Keratinocyte (primary cell): ENCODE data around the gene ANKRD44. TPM values are rescaled to one million over a fixed set of nuclear protein-coding genes. Genes with fewer than 3 reads are reported as not detected.

Experiments used
- DNase-seq: peaks from one replicate; pipeline ENCODE4 v3.0.0-alpha.2; 2011; ENCODE audit warnings: low read depth, missing footprints, low spot score
- FAIRE-seq: peaks from 2 replicates; lab custom pipeline; 2011; peaks lifted over from hg19 to GRCh38; lab: Jason Lieb, UNC
- H2AFZ ChIP-seq: 2 replicates; pipeline ENCODE4 v1.6.0; 2012; ENCODE audit warnings: low read length, control low read depth, inconsistent platforms; ENCODE audit not compliant: control insufficient read depth
- H3K27ac ChIP-seq: 2 replicates; pipeline ENCODE4 v1.5.1; 2011; ENCODE audit warnings: low read length; ENCODE audit not compliant: control insufficient read depth, insufficient read depth
- H3K27me3 ChIP-seq: 3 replicates; pipeline ENCODE4 v1.6.0; 2011; ENCODE audit warnings: low read length; ENCODE audit not compliant: control insufficient read depth, insufficient read depth; ENCODE audit errors: extremely low read depth
- H3K36me3 ChIP-seq, 2 experiments: 2 replicates in 1 of 2; 3 replicates in 1 of 2; pipeline ENCODE4 v1.5.1; 2011; ENCODE audit warnings: low read length in 2 of 2, mild to moderate bottlenecking in 1 of 2; ENCODE audit not compliant: control insufficient read depth in 2 of 2, insufficient read depth in 2 of 2; ENCODE audit errors: extremely low read depth in 1 of 2
- H3K4me1 ChIP-seq: 3 replicates; pipeline ENCODE4 v1.5.1; 2011; ENCODE audit warnings: low read length; ENCODE audit not compliant: control insufficient read depth, insufficient read depth; ENCODE audit errors: extremely low read depth
- H3K4me2 ChIP-seq: 3 replicates; pipeline ENCODE4 v1.6.0; 2011; ENCODE audit warnings: low read depth, low read length; ENCODE audit not compliant: control insufficient read depth, insufficient read depth; ENCODE audit errors: extremely low read depth
- H3K4me3 ChIP-seq, 3 experiments: fragments of 200-600 bp in 1 of 3; sonication (generic) in 1 of 3; 2 replicates in 2 of 3; 3 replicates in 1 of 3; pipeline ENCODE4 v1.5.1; 2011 to 2016; ENCODE audit warnings: low read length in 3 of 3, mild to moderate bottlenecking in 3 of 3, control low read depth in 2 of 3, inconsistent platforms in 1 of 3, low read depth in 1 of 3, mixed read lengths in 1 of 3, mixed run types in 1 of 3, moderate library complexity in 1 of 3; ENCODE audit not compliant: control insufficient read depth in 2 of 3, insufficient read depth in 2 of 3; ENCODE audit errors: extremely low read depth in 1 of 3
- H3K79me2 ChIP-seq: 2 replicates; pipeline ENCODE4 v1.6.0; 2012; ENCODE audit warnings: low read length; ENCODE audit not compliant: control insufficient read depth, insufficient read depth
- H3K9ac ChIP-seq: 3 replicates; pipeline ENCODE4 v1.6.0; 2011; ENCODE audit warnings: low read length; ENCODE audit not compliant: control insufficient read depth, insufficient read depth; ENCODE audit errors: extremely low read depth
- H3K9me1 ChIP-seq: 3 replicates; pipeline ENCODE4 v1.6.0; 2011; ENCODE audit warnings: low read length; ENCODE audit not compliant: control insufficient read depth, insufficient read depth; ENCODE audit errors: extremely low read depth
- H3K9me3 ChIP-seq: 2 replicates; pipeline ENCODE4 v1.5.1; 2012; ENCODE audit warnings: low read depth, low read length; ENCODE audit not compliant: control insufficient read depth
- H4K20me1 ChIP-seq: 3 replicates; pipeline ENCODE4 v1.6.0; 2011; ENCODE audit warnings: low read length; ENCODE audit not compliant: control insufficient read depth, insufficient read depth; ENCODE audit errors: extremely low read depth
- EZH2 ChIP-seq: IDR thresholded peaks from one replicate; pipeline ENCODE4 v1.6.1; 2012; ENCODE audit warnings: inconsistent platforms, mild to moderate bottlenecking, low read length, moderate library complexity
- dilution Hi-C: fragments of 300-500 bp; cut with MboI; formaldehyde crosslinking; loops from one replicate; pipeline ENCODE4 v1.7.0; 2020; ENCODE audit warnings: low sequenced_read_pairs; ENCODE audit not compliant: extremely low pct_ligation_motif_present
- polyA plus RNA-seq, 5 experiments: library from polyadenylated mRNA; depleted of rRNA in 3 of 5; stranded (reverse) in 3 of 5; stranded (forward) in 1 of 5; unstranded in 1 of 5; fragments of >200 nt; gene quantifications; 1 replicate in 1 of 5; 2 replicates in 3 of 5; 3 replicates in 1 of 5; pipeline versions ENCODE4 v1.2.1 to v1.2.3, GENCODE V29; 2011 to 2012; ENCODE audit warnings: missing spikeins in 2 of 5, low read depth in 1 of 5, low replicate concordance in 1 of 5
- TF ChIP-seq, protein P1 (sequence below), 3 experiments: IDR thresholded peaks in 1 of 3; conservative IDR thresholded peaks in 1 of 3; optimal IDR thresholded peaks in 1 of 3; 2 replicates in 2 of 3; 3 replicates in 1 of 3; pipeline versions ENCODE3 to v1.5.1; 2011; ENCODE audit warnings: low read length in 3 of 3, mild to moderate bottlenecking in 3 of 3, moderate library complexity in 2 of 3, control low read depth in 1 of 3, inconsistent platforms in 1 of 3; ENCODE audit not compliant: insufficient read depth in 2 of 3; ENCODE audit errors: extremely low read depth in 1 of 3

The ANKRD44 gene
- polyA plus RNA-seq, 1 donor (not counting 4 experiments of a cell fraction or from before 2014, with no cell fraction given), result 0.35 TPM

DNA sequence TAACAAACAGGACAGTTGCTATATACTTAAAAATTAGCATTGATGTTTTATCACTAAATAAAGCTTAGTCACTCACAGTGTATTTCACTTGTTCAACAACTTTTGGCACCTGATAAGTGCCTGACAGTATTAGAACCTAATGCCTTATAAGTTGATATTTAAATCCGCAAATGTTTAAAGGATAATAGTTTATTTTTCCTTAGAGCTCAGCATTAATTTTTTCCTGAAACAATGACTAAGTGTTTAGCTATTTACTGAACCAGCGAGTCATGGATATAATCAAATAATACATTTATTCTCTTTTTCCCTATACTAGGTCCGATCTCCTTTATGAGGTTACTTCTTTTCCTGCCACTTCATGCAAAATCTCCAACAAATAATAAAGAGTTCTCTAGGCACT lies 238.0 kb downstream of the ANKRD44 start:
- Histone ChIP-seq H2AFZ (no peak overlapping the region), H3K4me1 (no peaks in the 10 kb centered on the region), H3K4me2 (no peak overlapping the region), H3K27me3 (no peaks in the 10 kb centered on the region), H3K9ac (no peak overlapping the region), H3K36me3 (no peaks in the 10 kb centered on the region), H3K27ac (no peak overlapping the region), H3K9me3 (no peaks in the 10 kb centered on the region), H4K20me1 (no peaks in the 10 kb centered on the region), H3K79me2 (no peaks in the 10 kb centered on the region), H3K4me3 (no peak overlapping the region), H3K9me1 (no peaks in the 10 kb centered on the region)
- DNase-seq (no peak), FAIRE-seq (no peak)
- TF ChIP-seq, protein P1, sequence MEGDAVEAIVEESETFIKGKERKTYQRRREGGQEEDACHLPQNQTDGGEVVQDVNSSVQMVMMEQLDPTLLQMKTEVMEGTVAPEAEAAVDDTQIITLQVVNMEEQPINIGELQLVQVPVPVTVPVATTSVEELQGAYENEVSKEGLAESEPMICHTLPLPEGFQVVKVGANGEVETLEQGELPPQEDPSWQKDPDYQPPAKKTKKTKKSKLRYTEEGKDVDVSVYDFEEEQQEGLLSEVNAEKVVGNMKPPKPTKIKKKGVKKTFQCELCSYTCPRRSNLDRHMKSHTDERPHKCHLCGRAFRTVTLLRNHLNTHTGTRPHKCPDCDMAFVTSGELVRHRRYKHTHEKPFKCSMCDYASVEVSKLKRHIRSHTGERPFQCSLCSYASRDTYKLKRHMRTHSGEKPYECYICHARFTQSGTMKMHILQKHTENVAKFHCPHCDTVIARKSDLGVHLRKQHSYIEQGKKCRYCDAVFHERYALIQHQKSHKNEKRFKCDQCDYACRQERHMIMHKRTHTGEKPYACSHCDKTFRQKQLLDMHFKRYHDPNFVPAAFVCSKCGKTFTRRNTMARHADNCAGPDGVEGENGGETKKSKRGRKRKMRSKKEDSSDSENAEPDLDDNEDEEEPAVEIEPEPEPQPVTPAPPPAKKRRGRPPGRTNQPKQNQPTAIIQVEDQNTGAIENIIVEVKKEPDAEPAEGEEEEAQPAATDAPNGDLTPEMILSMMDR (optimal IDR thresholded peaks at IDR 0.05 in 1 of 3, IDR thresholded peaks at IDR 0.05 in 1 of 3, conservative IDR thresholded peaks at IDR 0.05 in 1 of 3; ENCODE audit: extremely low read depth in 1 of 3, insufficient read depth in 2 of 3, low read length in 3 of 3), result no peak
- no peak for TF ChIP-seq EZH2
- dilution Hi-C loops, result no loop called here

DNA sequence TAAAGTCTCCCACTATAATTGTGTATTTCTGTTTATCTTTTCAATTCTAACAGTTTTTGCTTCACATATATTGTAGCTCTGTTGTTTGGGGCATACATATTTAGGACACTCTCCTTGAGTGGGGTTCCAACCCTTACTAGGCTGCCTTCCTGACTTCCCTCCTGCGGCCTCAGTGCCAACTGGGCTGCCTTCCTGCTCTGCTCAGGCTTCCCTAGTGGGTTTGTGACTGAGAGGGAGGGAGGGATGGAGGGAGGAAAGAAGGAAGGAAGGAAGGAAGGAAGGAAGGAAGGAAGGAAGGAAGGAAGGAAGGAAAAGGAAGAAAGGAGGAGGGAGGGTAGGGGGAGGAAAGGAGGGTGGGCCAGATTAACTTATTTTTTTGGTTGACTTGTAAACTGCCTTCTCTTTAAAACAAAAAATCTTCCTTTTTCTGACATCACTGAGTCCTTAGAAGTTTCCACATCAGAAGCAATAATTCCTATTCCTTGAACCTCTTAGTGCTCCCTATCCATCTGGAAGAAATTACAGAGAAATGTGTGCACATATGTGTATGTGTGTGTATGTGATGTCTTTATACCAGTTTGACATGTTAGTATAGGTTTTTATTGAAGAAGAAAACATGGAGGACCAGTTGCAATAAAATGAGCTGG lies 238.7 kb downstream of the ANKRD44 start:
- H3K9ac ChIP-seq, result no peak overlapping the region
- H3K9me1 ChIP-seq, result no peaks in the 10 kb centered on the region
- H3K27me3 ChIP-seq, result no peaks in the 10 kb centered on the region
- no peaks in the 10 kb centered on the region for H3K4me1 ChIP-seq
- DNase-seq (no peak), FAIRE-seq (no peak)
- H3K79me2 ChIP-seq, result no peaks in the 10 kb centered on the region
- H3K4me2 ChIP-seq, result no peak overlapping the region
- no peak overlapping the region for H2AFZ ChIP-seq
- H4K20me1 ChIP-seq, result no peaks in the 10 kb centered on the region
- H3K4me3 ChIP-seq, result no peak overlapping the region
- dilution Hi-C loops, result no loop called here
- H3K36me3 ChIP-seq, result no peaks in the 10 kb centered on the region
- TF ChIP-seq, protein P1 (optimal IDR thresholded peaks at IDR 0.05 in 1 of 3, IDR thresholded peaks at IDR 0.05 in 1 of 3, conservative IDR thresholded peaks at IDR 0.05 in 1 of 3; ENCODE audit: extremely low read depth in 1 of 3, insufficient read depth in 2 of 3, low read length in 3 of 3), result no peak
- TF ChIP-seq EZH2, result no peak
- H3K27ac ChIP-seq, result no peak overlapping the region
- H3K9me3 ChIP-seq, result no peaks in the 10 kb centered on the region
